Measurements from ENCODE around the gene MARCHF6.
A peak's percentile ranks its signal among the peaks of the same experiment; 100 is the strongest.

MARCHF6 gene

GRCh38 chr5:10400411-10400810, 46.9 kb downstream of the MARCHF6 start:
- TF ChIP-seq CTCF (IDR thresholded peaks at IDR 0.05; ENCODE audit: extremely low read depth, insufficient read depth, missing control alignments): no peak
- no peak for DNase-seq (ENCODE audit: low spot score)
- in situ Hi-C loops (cut with MboI; ENCODE audit: low pct_unique_long_range_greater_than_20kb, low sequenced_read_pairs, unreplicated experiment): no loop called here

- peak; percentile 7 for TF ChIP-seq CTCF (IDR thresholded peaks at IDR 0.05; ENCODE audit: extremely low read depth, insufficient read depth, missing control alignments)
- DNase-seq (ENCODE audit: low spot score): peak; percentile 34
- in situ Hi-C loops (cut with MboI; ENCODE audit: low pct_unique_long_range_greater_than_20kb, low sequenced_read_pairs, unreplicated experiment): no loop called here
Measured at GRCh38 chr5:10400831-10401230, 47.3 kb downstream of the MARCHF6 start.

- in situ Hi-C loops (cut with MboI; ENCODE audit: low pct_unique_long_range_greater_than_20kb, low sequenced_read_pairs, unreplicated experiment): no loop called here
- no peak for DNase-seq (ENCODE audit: low spot score)
- TF ChIP-seq CTCF (IDR thresholded peaks at IDR 0.05; ENCODE audit: extremely low read depth, insufficient read depth, missing control alignments): no peak
Measured at GRCh38 chr5:10401498-10401897, 48.0 kb downstream of the MARCHF6 start.
